HG02763 (cell line): ENCODE measurements around the gene ATG16L1.

Experiments used
- ATAC-seq: cut with Tn5 transposase; IDR thresholded peaks from one replicate; pipeline ENCODE4 v1.9.1; 2021; ENCODE audit warnings: mild to moderate bottlenecking, moderate library complexity; ENCODE audit not compliant: unreplicated experiment

ATG16L1 gene

GRCh38 chr2:233226511-233227031, 24.9 kb upstream of the ATG16L1 start:
- ATAC-seq: no peak

- ATAC-seq: no peak
Observed at GRCh38 chr2:233227346-233227978, 24.0 kb upstream of the ATG16L1 start.

GRCh38 chr2:233228376-233228775, 23.1 kb upstream of the ATG16L1 start:
- no peak for ATAC-seq

GRCh38 chr2:233233618-233234230, 17.7 kb upstream of the ATG16L1 start:
- no peak for ATAC-seq

GRCh38 chr2:233234264-233234663, 17.2 kb upstream of the ATG16L1 start:
- ATAC-seq: no peak

DNA sequence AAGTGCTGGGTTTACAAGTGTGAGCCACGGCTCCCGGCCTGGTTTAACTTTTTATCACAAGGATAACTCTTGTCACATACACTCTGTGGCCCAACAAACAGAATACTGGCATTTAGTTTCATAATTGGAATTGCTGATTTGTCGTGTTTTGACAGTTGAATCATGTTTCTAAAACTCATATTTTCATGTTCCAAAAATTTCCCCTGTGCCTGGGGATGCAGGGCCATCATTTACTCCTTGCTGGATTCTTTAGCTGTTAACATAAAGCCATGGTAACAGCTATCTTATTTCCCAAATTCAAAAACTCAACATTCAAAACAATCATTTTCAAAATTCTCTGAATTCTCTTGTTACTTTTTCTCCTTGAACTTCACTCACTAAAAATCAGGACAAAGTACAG, 16.5 kb upstream of the ATG16L1 start:
- ATAC-seq: no peak

GRCh38 chr2:233235977-233236376, 15.5 kb upstream of the ATG16L1 start:
- ATAC-seq: no peak

- ATAC-seq: no peak
Observed at GRCh38 chr2:233236820-233237589, 14.5 kb upstream of the ATG16L1 start.

DNA sequence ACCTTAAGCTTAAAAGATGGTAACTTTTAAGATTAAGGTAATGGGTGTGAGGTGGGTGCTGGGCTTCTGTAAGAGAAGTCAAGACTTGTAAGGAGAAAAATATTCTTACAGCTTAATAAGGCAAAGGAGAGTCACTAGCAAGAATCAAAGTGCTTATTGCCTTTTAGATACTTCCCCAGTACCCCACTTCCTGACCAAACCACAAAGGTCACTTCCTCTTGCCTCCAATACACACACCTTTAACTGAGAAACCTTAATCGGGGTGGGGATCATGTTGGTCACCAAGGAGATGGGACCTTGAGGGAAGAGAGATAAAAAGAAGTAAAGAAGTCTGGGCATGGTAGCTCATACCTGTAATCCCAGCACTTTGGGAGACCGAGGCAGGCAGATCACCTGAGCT, 10.6 kb upstream of the ATG16L1 start:
- ATAC-seq: no peak

- ATAC-seq: no peak
Observed at GRCh38 chr2:233241803-233242202, 9.7 kb upstream of the ATG16L1 start.

- no peak for ATAC-seq
Observed at GRCh38 chr2:233242231-233242927, 9.1 kb upstream of the ATG16L1 start.

DNA sequence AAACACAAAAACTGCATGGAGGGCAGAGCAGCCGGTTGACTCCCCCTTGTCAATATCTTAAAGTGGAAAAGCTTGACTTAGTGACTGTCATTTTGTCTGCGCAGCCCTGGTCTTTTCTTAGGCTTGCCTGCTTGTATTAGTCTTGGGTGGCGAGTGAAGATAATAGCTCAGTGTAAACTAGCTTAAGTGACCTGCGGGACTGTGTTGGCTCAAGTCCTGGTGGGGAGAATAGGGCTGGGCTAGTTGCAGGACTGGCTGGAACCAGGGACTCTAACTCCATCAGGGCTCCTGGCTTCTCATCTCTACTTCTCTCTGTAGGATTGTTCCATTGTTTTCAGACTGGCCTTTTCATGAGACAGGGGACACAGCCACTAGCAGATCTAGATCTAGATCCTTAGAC, 8.1 kb upstream of the ATG16L1 start:
- ATAC-seq: no peak

DNA sequence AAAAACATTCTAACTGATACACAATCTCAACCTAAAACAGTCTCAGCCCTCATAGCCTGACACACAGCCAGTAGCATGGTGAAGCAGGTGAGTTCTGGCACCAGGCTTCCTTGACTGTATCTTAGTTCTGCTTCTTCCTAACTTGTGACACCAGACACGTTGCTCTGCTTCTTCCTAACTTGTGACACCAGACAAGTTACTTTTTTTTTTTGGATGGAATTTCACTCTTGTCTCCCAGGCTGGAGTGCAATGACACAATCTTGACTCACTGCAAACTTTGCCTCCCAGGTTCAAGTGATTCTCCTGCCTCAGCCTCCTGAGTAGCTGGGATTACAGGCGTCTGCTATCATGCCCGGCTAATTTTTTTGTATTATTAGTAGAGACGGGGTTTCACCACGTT, 6.7 kb upstream of the ATG16L1 start:
- ATAC-seq: no peak

- no peak for ATAC-seq
Observed at GRCh38 chr2:233245406-233245805, 6.1 kb upstream of the ATG16L1 start.

GRCh38 chr2:233247116-233247515, 4.4 kb upstream of the ATG16L1 start:
- no peak for ATAC-seq

DNA sequence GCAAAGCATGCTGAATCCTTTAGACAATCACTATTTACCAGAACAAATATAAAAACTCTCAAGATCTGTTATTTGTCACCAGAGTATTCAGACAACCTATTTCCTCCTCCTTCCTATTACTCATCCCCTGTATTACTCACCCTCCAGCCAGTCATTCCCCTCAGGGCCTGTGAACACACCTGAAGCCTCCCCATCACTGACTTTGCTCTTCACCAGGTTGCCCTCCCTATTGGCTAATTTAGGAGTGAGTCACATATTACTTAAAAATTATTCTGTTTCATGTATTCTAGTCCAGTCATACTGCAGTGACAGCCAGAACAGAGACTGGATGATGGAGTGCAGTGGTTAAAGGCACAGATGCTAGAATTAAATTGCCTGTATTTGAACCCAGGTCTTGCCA, 3.7 kb upstream of the ATG16L1 start:
- no peak for ATAC-seq

GRCh38 chr2:233248999-233249398, 2.5 kb upstream of the ATG16L1 start:
- no peak for ATAC-seq

- ATAC-seq: no peak
Observed at GRCh38 chr2:233250568-233250967, 905 bp upstream of the ATG16L1 start.

DNA sequence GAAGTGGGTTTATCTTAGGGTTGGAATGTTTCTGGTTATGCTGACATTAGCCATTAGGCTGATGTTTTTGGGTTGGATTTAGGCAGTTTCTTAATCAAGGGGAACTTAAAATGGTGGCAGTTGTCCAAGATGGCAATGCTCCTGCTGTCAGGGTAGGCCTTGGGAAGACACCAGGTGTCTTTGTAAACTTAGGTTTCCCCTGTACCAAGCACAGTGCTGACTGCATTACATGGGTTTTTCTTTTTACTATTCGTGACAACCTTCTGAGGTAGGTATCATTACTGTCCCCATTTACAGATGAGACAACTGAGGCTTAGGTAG, 528 bp upstream of the ATG16L1 start:
- ATAC-seq: no peak

- ATAC-seq: no peak
Observed at GRCh38 chr2:233252227-233252626, 754 bp downstream of the ATG16L1 start.

GRCh38 chr2:233255151-233255550, 3.7 kb downstream of the ATG16L1 start:
- no peak for ATAC-seq

GRCh38 chr2:233256048-233256447, 4.6 kb downstream of the ATG16L1 start:
- ATAC-seq: no peak
